GM18867 (cell line): ENCODE measurements around the gene RNF32.
"Not testable (repeated sequence)": the region's sequence is repeated elsewhere in the genome, so short reads cannot be mapped to it uniquely, and the experiment has no call there.

ENCODE experiments used
- ATAC-seq: cut with Tn5 transposase; IDR thresholded peaks from one replicate; pipeline ENCODE4 v1.9.1; 2021; ENCODE audit warnings: mild to moderate bottlenecking, moderate library complexity; ENCODE audit not compliant: unreplicated experiment

RNF32 gene

DNA sequence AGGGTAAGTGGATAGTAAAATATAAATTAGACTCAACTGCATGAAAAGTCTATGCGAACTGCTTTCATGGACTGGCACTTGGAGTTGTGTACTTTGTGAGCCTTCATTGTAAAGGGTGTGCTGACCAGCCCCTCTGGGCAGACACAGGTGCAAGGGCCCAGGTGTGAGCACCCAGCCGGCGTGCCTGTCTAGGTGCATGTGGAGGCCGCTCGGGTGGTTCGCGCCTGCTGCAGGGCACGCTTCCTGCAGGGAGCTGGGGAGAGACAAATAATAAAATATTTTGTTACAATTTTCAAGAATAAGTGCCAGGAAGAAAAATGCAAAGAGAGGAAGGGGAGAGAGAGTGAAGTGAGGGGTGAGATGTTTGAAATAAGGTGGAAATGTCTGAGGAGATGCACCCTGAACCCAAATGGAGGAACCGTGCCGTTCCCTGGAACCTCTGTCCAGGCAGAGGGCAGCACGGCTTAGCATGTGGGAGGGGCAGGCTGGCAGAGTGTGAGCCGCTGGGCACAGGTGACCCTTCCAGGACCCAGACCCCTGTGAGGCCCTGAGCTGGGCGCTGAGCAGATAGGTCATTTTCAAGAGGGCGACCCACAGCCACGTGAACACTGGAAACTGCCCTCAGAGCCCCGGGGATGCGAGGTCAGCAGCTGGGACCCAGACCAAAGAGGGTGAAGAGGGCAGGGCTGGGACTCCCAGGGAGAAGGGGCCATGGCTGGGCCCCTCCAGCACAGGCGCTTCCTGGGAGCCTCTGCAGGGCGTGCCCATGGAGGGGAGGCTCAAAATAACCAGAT lies 28.7 kb downstream of the RNF32 start:
- ATAC-seq = no peak

DNA sequence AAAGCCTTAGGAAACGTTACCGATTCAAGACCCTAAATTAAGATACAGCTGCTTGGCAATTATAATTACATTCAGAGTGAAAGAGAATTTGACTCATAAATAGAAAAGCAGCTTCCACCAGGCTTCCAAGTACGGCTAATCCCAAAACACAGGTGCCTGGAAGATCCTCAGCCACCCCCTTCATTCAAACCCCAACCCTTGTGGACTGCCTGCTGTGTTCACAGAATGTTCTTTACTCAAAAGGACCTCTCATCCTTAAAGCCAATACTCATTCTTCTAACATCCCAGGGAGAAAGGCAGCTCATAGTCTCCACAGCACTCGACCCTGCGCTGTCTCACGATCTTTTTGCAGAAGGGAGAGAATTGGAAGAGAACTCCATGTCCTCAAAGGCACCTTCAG lies 32.9 kb downstream of the RNF32 start:
- no peak for ATAC-seq

DNA sequence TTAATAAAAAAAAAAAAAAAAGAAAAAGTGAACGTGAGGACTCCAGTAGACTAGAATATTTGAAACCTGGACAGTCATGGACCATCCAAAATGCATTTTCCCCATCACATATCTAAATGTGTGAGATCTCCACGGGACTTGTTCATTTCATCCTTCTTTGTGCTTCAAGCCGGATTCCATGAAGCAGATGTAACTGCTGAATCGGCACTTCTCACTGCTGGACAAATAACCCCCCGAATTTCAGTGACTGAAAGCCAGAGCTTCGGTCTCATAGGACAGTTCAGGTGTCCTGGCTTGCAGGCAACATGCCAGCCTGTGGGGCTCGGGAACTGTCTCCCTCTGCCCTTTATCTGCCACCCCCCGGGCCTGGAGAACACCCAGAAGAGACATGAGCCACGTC lies 33.3 kb downstream of the RNF32 start:
- no peak for ATAC-seq

DNA sequence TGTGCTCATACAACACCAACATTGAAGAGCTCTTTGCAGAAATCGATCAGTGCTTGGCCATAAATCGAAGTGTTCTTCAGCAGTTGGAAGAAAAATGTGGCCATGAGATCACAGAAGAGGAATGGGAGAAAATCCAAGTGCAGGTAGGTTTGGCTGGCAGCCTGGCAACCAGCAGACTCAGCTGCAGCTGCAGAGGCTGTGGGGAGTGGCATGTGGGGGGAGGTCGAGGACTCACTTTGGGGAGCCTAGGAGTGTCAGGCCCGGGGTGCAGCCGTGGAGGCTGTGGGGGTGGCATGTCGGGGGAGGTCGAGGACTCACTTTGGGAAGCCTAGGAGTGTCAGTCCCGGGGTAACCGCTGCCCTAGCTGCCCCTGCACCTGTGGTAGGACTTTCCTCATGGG lies 35.1 kb downstream of the RNF32 start:
- ATAC-seq = no peak

DNA sequence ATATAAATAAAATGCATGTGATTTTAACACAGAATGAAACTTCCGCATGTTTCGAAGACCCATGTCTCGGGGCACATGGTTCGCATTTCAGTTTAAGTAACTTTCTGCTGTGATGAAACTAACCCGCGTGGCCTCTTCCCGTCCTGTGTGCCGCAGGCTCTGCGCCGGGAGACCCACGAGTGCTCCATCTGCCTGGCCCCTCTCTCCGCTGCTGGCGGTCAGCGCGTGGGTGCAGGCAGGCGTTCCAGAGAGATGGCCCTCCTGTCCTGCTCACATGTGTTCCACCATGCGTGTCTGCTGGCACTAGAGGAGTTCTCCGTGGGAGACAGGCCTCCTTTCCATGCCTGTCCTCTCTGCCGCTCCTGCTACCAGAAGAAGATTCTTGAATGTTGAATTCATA lies 35.7 kb downstream of the RNF32 start:
- ATAC-seq = no peak

DNA sequence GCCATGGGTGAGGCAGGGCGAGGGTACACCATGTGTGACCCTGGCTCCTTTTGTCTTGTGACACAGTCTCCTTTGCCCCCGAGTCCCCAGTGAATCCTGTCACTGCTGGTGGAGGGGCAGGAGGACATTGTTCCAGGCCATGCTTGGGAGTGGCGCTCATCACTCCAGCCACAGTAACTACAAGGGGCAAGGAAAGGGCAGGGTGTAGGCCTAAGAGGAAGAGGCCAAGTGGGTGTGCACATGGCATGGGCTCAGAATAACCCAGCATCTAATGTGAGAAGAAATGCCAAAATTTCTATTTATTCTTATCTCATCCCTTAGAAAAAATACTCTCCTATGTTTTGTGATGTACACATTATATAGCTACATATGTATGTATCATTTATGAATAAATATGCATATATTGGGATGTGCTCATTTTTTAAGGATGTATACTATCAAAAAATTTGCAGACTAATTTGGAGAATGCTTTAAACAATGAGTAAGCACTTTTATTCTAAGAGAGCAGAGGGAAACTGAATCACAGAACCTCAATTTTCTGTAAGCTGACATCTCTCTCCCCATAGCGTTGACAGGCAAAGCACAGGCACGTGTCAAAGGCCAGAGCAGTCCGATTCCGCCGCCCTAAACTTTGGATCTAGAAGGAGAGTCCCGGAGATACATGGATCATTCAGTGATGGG lies 36.9 kb downstream of the RNF32 start:
- no peak for ATAC-seq

DNA sequence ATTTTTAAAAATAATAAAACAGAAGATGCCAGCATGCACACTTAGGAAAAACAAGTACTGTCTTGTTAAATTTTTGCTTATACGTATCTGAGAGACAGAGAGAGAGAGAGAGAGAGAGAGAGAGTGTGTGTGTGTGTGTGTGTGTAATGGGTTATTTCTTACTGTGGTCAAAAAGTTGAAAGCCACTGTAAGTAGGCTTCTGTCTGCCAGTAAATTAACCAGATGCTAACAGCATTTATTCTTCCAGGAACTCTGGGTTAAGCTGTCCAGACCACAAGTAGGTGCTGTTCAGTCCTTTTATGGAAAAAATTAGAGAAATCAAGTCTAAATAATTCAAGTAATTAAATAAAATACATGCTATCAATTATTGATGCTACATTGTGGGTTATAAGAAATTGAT lies 39.7 kb downstream of the RNF32 start:
- ATAC-seq = no peak

DNA sequence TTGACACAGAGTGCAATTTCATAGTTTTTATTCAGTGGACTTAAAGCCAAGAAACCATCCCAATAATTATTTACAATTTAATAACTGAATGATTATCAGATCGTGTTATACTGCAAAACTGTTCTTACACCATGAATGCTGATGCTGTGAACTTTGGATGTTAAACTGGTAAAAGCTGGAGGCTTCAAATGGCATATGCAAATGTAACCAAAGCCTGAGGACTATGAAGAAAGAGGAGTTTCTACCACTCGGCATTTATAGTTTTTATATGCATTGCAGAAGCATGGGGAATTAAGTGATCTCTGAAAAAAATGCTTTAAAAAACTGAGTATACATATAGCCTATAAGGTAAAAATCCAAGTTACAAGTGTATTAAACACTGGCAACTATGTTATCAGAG lies 42.4 kb downstream of the RNF32 start:
- no peak for ATAC-seq

DNA sequence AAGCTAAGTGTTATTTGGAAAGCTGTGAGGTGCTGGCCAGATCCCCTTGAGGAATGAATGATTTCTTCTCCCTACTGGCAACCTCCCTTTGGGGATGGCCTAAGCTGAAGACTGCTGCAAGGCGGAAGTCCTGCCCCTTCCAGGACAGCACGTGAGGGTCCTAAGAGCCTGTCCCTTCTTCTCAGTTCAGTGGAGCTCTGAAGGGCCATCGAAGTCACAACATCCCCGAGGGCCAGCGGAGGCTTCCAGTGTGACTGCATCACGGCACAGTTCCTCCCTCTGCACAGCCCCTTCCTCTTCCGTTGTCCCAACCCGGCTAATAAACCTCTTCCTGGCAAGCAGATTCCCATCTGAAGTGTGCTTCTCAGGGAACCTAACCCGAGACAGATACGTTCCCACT lies 43.7 kb downstream of the RNF32 start:
- ATAC-seq = no peak

DNA sequence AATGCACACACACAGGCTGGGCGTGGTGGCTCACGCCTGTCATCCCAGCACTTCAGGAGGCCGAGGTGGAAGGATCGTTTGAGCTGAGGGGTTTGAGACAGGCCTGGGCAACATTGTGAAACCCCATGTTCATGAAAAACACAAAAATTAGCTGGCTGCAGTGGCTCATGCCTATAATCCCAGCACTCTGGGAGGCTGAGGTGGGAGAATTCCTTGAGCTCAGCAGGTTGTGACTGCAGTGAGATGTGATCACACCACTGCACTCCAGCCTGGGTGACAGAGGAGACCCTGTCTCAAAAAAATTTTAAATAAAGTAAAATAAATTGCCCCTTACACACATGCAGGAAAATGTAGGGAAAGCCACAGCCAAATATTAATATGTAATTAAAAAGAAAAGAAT lies 44.1 kb downstream of the RNF32 start:
- no peak for ATAC-seq

DNA sequence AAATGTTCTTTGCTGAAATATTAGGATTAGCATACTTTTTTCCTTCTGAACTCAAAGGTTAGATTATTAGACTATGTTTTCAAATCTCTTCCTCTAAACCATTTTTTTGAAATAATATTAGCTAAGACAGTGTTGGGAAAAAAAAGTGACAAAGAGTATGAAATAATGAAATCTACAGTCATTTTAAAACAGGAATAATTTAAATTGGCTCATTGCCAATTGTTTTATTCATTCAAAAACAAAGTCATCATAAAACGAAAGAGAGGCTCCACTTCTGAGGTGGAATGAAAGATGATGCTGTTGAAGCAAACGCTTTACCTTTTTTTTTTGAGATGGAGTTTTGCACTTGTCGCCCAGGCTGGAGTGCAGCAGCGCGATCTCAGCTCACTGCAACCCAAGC lies 51.2 kb downstream of the RNF32 start:
- no peak for ATAC-seq

DNA sequence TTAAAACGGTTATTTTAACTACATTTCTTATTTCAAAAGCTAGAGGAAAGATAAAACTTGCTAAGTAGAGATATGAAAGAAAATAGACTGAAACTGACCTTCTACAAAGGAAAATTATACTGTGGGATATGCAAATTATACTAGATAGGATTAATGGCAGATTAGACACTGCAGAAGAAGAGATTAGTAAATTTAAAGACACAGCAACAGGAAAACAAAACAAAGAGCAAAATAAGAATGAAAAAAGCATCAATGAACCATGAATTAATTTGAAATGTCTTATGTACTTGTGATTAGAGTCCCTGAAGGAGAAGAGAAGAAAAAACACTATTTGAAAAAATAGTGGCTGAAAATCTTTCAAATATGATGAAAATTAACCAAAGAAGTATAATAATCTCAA lies 52.3 kb downstream of the RNF32 start:
- no peak for ATAC-seq

DNA sequence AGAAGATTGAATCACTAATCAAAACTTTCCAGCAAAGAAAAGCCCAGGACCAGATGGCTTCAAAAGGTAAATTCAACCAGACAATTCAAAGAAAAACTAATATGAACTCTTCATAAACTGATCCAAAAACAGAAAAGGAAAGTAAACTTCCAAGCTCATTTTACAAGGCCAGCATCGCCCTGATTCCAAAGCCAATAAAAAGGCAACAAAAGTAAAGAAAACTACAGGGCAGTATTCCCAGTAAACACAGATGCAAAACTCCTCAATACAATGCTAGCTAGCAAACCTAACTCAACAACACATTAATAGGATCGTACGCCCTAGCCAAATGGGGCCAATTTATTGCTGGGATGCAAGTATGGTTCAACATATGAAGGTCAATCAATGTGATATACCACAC lies 53.1 kb downstream of the RNF32 start:
- no peak for ATAC-seq

DNA sequence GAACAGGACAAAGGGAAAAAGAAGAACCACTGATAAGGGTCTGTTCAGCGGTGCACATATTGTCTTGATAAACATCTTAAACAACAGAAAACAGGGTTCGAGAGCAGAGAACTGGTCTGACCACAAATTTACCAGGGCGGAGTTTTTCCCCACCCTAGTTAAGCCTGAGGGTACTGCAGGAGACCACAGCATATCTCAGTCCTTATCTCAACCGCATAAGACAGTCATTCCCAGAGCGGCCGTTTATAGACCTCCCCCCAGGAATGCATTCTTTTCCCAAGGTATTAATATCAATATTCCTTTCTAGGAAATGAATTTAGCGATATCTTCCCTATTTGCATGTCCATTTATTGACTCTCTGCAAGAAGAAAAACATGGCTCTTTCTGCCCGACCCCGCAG lies 56.7 kb downstream of the RNF32 start:
- not testable (repeated sequence) for ATAC-seq

DNA sequence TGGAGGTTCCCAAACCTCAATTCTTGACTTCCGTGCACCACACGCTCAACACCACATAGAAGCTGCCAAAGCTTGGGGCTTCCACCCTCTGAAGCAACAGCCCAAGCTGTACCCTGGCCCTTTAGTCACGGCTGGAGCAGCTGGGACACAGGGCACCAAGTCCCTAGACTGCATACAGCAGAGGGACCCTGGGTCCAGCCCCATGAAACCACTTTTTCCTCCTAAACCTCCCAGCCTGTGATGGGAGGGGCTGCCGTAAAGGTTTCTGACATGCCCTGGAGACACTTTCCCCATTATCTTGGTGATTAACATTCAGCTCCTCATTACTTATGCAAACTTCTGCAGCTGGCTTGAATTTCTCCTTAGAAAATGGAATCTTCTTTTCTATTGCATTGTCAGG lies 57.9 kb downstream of the RNF32 start:
- not testable (repeated sequence) for ATAC-seq

DNA sequence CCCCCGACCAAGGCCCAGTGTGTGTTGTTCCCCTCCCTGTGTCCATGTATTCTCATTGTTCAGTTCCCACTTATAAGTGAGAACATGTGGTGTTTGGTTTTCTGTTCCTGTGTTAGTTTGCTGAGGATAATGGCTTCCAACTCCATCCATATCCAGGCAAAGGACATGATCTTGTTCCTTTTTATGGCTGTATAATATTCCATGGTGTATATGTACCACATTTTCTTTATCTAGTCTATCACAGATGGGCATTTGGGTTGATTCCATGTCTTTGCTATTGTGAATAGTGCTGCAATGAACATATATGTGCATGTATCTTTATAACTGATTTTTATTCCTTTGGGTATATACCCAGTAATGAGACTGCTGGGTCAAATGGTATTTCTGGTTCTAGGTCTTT lies 61.2 kb downstream of the RNF32 start:
- ATAC-seq = not testable (repeated sequence)

DNA sequence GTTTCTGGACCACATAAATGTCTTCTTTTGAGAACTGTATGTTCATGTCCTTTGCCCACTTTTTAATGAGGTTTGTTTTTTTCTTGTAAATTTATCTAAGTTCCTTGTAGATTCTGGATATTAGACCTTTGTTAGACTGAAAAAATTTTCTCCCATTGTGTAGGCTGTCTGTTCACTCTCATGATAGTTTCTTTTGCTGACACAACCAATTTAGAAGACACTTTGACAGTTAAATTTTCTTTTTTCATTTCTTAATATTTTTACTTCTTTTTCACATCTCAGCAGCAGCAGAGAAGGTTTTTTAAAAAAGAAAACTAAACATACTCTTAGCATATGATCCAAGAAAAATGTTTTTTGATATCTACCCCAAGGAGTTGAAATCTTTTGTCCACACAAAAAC lies 61.8 kb downstream of the RNF32 start:
- ATAC-seq = no peak

DNA sequence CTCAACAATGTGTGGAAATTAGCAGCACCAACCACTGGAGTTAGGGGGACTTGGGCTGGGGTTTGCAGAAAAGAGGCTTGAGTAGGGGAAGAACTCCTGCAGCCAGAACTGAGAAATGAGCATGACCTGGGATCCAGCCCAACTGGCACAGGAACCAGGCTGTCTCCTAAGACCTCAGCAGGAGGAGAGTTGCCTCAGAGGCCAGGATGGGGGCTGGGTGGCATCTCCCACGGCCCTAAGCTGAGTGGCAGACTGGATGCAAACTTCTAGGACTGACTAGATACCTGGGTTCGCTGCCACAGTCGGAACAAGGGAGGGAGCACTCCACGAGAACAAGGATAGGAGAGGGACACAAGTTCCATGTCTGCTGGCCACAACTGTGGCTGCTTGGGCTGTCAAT lies 62.6 kb downstream of the RNF32 start:
- ATAC-seq = no peak

DNA sequence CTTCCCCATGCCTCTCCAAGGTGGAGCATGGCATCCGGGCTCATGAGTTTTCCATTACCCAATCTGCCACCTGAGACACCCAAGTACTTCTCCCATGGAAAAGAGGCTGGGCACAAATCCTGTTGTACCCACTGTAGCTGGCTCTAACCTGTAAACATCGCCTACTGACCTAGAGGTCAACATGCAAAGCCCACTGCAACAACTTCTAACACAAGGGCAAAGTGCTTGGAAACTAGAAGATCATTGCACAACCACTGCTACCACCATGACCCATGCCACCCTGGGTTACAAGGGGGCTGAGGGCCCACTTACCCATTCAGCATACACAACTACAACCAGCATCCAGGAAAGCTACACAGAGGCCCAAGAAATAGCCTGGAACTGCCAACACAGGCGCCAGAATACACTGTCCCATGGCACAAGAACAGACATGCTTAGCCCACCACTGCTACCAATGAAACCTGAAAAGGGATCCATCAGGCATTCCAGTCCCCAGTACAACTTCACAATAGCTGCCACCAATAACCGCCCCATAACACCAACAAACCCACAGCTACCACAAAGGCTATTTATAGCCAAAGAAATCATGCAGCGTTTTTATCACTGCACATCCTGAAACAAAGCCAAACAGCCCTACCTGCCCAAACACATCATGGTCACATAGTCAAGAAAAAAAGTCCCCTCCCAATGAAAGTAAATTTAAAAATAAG lies 63.4 kb downstream of the RNF32 start:
- ATAC-seq = peak; percentile 62

DNA sequence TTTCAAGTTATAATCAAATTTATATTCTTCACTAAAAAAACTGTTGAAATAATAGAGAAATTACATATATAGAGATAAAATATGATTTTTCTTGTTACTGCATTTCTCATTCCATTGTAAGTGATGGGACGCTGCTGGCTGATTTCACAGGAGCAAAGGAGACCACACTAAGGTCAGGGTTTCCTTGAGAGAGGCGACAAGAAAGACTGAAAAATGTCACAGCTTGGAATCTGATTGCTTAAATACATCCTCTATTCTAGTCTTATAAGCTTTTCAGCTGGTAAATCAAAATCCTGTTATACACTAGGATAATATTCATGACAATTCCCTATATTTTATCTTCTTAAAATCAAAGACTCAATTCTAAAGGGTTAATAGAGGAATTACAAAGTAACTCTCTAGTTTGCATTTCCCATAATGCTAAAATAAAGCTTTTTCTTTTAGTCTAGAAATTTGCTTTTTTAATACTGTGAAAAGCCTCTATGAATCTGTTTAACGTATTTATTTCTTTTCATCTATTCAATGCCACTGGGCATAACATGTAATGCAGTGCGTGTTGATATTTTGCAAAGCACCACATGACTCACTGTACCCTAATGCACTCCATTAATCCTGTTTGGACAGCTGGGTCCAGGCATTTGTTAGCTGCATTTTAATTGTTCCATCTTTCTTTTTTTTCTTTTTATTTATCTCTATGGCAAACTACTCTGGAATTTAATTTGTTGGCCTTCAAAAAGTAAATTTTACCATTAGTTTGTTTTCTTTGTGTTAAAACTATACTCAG lies 81.7 kb downstream of the RNF32 start:
- ATAC-seq = no peak

DNA sequence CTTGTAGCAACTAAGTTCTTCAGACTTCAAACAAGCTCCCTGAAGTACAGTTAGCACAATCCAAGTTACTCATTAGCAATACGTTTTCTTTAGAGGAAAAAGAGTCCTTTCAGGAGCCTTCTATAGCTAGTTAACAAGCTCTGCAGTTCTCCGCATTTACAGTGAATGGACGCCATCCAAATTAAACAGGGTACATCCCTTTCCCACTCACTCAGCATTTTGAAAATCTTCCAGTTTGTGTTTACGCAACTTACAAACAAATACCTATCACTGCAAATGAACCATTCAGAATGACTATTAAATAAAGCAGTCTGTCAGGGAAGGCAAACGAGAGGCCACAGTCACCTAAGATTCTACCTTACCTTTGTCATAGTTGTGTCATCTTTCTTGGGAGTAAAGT lies 84.5 kb downstream of the RNF32 start:
- ATAC-seq = no peak
